ENCODE measurements around the gene GALNT17. TPM values are rescaled to one million over a fixed set of nuclear protein-coding genes. Genes with fewer than 3 reads are reported as not detected.

GALNT17 gene
- total RNA-seq, 3 donors from 2014 or later, result 1.2 to 9.9 (median 3.3) TPM

- intact Hi-C loops (cut with DNase I; ENCODE audit: low total_unique reads), result no loop called here
- peaks cover 0 to 8% of the 10 kb centered on the region in 2 donors for H3K9me3 ChIP-seq
- no peak overlapping the region for H3K4me3 ChIP-seq
- no peak overlapping the region for H3K27ac ChIP-seq
- no peak for DNase-seq (ENCODE audit: low spot score in 2 of 2)
- no peaks in the 10 kb centered on the region for H3K27me3 ChIP-seq
- H3K4me1 ChIP-seq, result no peaks in the 10 kb centered on the region
- TF ChIP-seq POLR2A (IDR thresholded peaks at IDR 0.05), result no peak
- no peak for TF ChIP-seq POLR2AphosphoS5 (IDR thresholded peaks at IDR 0.05)
- no peak for TF ChIP-seq CTCF (IDR thresholded peaks at IDR 0.05)
- no peaks in the 10 kb centered on the region for H3K36me3 ChIP-seq
These were observed 589.8 kb downstream of the GALNT17 start for GRCh38 chr7:71721742-71722141.

GRCh38 chr7:71723859-71724258 lies 591.9 kb downstream of the GALNT17 start:
- intact Hi-C loops (cut with DNase I; ENCODE audit: low total_unique reads), result no loop called here
- H3K4me3 ChIP-seq, result no peak overlapping the region
- no peaks in the 10 kb centered on the region for H3K36me3 ChIP-seq
- no peaks in the 10 kb centered on the region for H3K4me1 ChIP-seq
- H3K27ac ChIP-seq, result no peak overlapping the region
- H3K27me3 ChIP-seq, result no peaks in the 10 kb centered on the region
- peaks cover 0 to 8% of the 10 kb centered on the region in 2 donors for H3K9me3 ChIP-seq
- TF ChIP-seq CTCF (IDR thresholded peaks at IDR 0.05), result no peak
- no peak for TF ChIP-seq POLR2A (IDR thresholded peaks at IDR 0.05)
- no peak for TF ChIP-seq POLR2AphosphoS5 (IDR thresholded peaks at IDR 0.05)
- DNase-seq (ENCODE audit: low spot score in 2 of 2), result no peak

- TF ChIP-seq POLR2A (IDR thresholded peaks at IDR 0.05), result no peak
- no peak for TF ChIP-seq POLR2AphosphoS5 (IDR thresholded peaks at IDR 0.05)
- no peak for TF ChIP-seq CTCF (IDR thresholded peaks at IDR 0.05)
- no peaks in the 10 kb centered on the region for H3K36me3 ChIP-seq
- intact Hi-C loops (cut with DNase I; ENCODE audit: low total_unique reads), result no loop called here
- no peaks in the 10 kb centered on the region for H3K27me3 ChIP-seq
- H3K4me1 ChIP-seq, result no peaks in the 10 kb centered on the region
- no peak overlapping the region for H3K27ac ChIP-seq
- DNase-seq (ENCODE audit: low spot score in 2 of 2), result no peak
- H3K9me3 ChIP-seq, result no peaks in the 10 kb centered on the region
- H3K4me3 ChIP-seq, result no peak overlapping the region
These were observed 595.4 kb downstream of the GALNT17 start for GRCh38 chr7:71727347-71727746.

GRCh38 chr7:71731740-71732139 lies 599.8 kb downstream of the GALNT17 start:
- no peak overlapping the region for H3K4me3 ChIP-seq
- no peak overlapping the region for H3K27ac ChIP-seq
- H3K36me3 ChIP-seq, result no peaks in the 10 kb centered on the region
- intact Hi-C loops (cut with DNase I; ENCODE audit: low total_unique reads), result no loop called here
- no peak for TF ChIP-seq CTCF (IDR thresholded peaks at IDR 0.05)
- TF ChIP-seq POLR2AphosphoS5 (IDR thresholded peaks at IDR 0.05), result no peak
- TF ChIP-seq POLR2A (IDR thresholded peaks at IDR 0.05), result no peak
- no peaks in the 10 kb centered on the region for H3K4me1 ChIP-seq
- H3K27me3 ChIP-seq, result no peaks in the 10 kb centered on the region
- no peaks in the 10 kb centered on the region for H3K9me3 ChIP-seq
- no peak for DNase-seq (ENCODE audit: low spot score in 2 of 2)

- TF ChIP-seq POLR2A (IDR thresholded peaks at IDR 0.05) (no peak), CTCF (IDR thresholded peaks at IDR 0.05) (peak; percentile 77 to 83 (median 78)), POLR2AphosphoS5 (IDR thresholded peaks at IDR 0.05) (no peak)
- intact Hi-C loops (cut with DNase I; ENCODE audit: low total_unique reads), result no loop called here
- Histone ChIP-seq H3K4me3 (peak overlapping the region in 1 of 3 donors; percentile 48), H3K36me3 (no peaks in the 10 kb centered on the region), H3K27me3 (no peaks in the 10 kb centered on the region), H3K27ac (no peak overlapping the region), H3K9me3 (no peaks in the 10 kb centered on the region), H3K4me1 (no peaks in the 10 kb centered on the region)
- peak; percentile 48 to 83 for DNase-seq (ENCODE audit: low spot score in 2 of 2)
These were observed 601.3 kb downstream of the GALNT17 start for GRCh38 chr7:71733107-71733870.

Measured in breast epithelium (tissue), 4 donors.